ENCODE results near the gene LPP. TPM values are rescaled to one million over a fixed set of nuclear protein-coding genes. Genes with fewer than 3 reads are reported as not detected.
A peak's percentile ranks its signal among the peaks of the same experiment; 100 is the strongest.

LPP gene
- total and polyA plus RNA-seq, 10 of the 15 experiments (the other 5 are each of a cell fraction or from before 2014, with no cell fraction given) = under 0.01 to 0.62 (median 0.03) TPM

GRCh38 chr3:188792793-188793192 lies 638.8 kb downstream of the LPP start:
- RAD21 ChIA-PET (ENCODE audit: unreplicated experiment) = no interaction called here
- CTCF ChIA-PET = no interaction called here
- SMC1A ChIA-PET (ENCODE audit: uncharacterized antibody, unreplicated experiment) = no interaction called here

DNA sequence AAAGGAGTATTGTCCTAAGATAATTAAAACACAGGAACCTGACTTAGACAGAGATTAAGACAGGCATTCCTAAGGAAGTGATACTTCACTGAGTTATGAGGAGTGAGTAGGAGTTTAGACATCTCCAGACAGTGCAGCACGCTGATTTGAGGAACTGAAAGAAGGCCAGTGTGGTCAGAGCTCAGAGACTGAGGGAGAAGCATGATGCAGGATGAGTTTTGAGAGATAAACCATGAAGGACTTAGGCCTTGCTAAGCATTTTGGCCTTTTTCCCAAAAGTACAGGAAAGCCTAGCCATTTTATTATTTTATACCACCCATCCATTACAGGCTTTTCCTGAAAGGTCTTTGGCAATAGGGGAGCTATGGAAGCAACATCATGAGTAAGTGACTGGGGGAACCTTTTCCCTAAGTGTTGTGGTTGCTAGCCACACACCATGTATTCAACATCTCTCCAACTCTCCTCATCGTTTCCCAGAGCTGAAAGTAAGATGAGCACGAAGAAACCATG lies 642.2 kb downstream of the LPP start:
- ATAC-seq (peak; percentile 75), FAIRE-seq (no peak), DNase-seq (ENCODE audit: low read depth, low spot score) (no peak)
- Histone ChIP-seq H3K27me3 (replicated peaks in 1 of 2; ENCODE audit: control insufficient read depth in 2 of 2, insufficient read depth in 2 of 2, low read length in 1 of 2) (no peaks in the 10 kb centered on the region), H3K4me2 (ENCODE audit: control insufficient read depth, insufficient read depth) (no peak overlapping the region), H3K9me3 (replicated peaks; ENCODE audit: control insufficient read depth, insufficient read depth, low read length) (no peaks in the 10 kb centered on the region), H3K27ac (ENCODE audit: control insufficient read depth, insufficient read depth) (no peak overlapping the region), H3K79me2 (ENCODE audit: control insufficient read depth, insufficient read depth, low read length) (no peaks in the 10 kb centered on the region), H4K20me1 (ENCODE audit: control insufficient read depth, insufficient read depth) (no peaks in the 10 kb centered on the region), H3K4me3 (no peak overlapping the region), H3K4me1 (ENCODE audit: control insufficient read depth, insufficient read depth, low read length) (no peaks in the 10 kb centered on the region), H3K36me3 (ENCODE audit: control insufficient read depth in 2 of 2, insufficient read depth in 2 of 2, low read length in 1 of 2) (no peaks in the 10 kb centered on the region), H3K9ac (ENCODE audit: control insufficient read depth, insufficient read depth, low read length) (no peak overlapping the region), H2AFZ (ENCODE audit: control insufficient read depth, low read depth, low read length) (no peak overlapping the region)
- in situ Hi-C loops (cut with MboI) (no loop called here), intact Hi-C loops (cut with micrococcal nuclease; ENCODE audit: unreplicated experiment) (no loop called here)
- ChIA-PET SMC1A (ENCODE audit: uncharacterized antibody, unreplicated experiment) (no interaction called here), CTCF (interaction anchor here (1.0 kb wide), 1 partner anchor 1049 kb away, joined by 3 read pairs; no protein-coding TSS in a partner anchor), RAD21 (ENCODE audit: unreplicated experiment) (no interaction called here), POLR2A (no interaction called here)
- WGBS (ENCODE audit: insufficient coverage, insufficient replicate concordance, low lambda C conversion rate, missing lambda C conversion rate) = 31% methylated on average over 3 of the region's 3 CpGs
- BruUV-seq (replicated peaks) = no TSS peak
- TF ChIP-seq JUND (IDR thresholded peaks at IDR 0.05; ENCODE audit: low read depth, low read length) (no peak), SP1 (IDR thresholded peaks at IDR 0.05; ENCODE audit: low read depth, low read length) (no peak), TAF1 (IDR thresholded peaks at IDR 0.05; ENCODE audit: borderline replicate concordance, low read depth, low read length) (no peak), POLR2A (IDR thresholded peaks at IDR 0.05; ENCODE audit: low read depth, low read length) (no peak), IRF5 (IDR thresholded peaks at IDR 0.05; ENCODE audit: borderline replicate concordance) (no peak), PAX8 (IDR thresholded peaks at IDR 0.05) (no peak), SUPT20H (IDR thresholded peaks at IDR 0.05; ENCODE audit: borderline replicate concordance, control insufficient read depth, low read depth, low read length) (no peak), TARDBP (IDR thresholded peaks at IDR 0.05; ENCODE audit: borderline replicate concordance) (no peak)
- TF ChIP-seq, protein P1, sequence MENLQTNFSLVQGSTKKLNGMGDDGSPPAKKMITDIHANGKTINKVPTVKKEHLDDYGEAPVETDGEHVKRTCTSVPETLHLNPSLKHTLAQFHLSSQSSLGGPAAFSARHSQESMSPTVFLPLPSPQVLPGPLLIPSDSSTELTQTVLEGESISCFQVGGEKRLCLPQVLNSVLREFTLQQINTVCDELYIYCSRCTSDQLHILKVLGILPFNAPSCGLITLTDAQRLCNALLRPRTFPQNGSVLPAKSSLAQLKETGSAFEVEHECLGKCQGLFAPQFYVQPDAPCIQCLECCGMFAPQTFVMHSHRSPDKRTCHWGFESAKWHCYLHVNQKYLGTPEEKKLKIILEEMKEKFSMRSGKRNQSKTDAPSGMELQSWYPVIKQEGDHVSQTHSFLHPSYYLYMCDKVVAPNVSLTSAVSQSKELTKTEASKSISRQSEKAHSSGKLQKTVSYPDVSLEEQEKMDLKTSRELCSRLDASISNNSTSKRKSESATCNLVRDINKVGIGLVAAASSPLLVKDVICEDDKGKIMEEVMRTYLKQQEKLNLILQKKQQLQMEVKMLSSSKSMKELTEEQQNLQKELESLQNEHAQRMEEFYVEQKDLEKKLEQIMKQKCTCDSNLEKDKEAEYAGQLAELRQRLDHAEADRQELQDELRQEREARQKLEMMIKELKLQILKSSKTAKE (IDR thresholded peaks at IDR 0.05; ENCODE audit: low read depth, poor library complexity, severe bottlenecking) = no peak

More at GRCh38 chr3:188792793-188793192, 638.8 kb downstream of the LPP start:
- Histone ChIP-seq H3K36me3 (ENCODE audit: control insufficient read depth in 2 of 2, insufficient read depth in 2 of 2, low read length in 1 of 2) (no peaks in the 10 kb centered on the region), H3K9me3 (replicated peaks; ENCODE audit: control insufficient read depth, insufficient read depth, low read length) (no peaks in the 10 kb centered on the region), H4K20me1 (ENCODE audit: control insufficient read depth, insufficient read depth) (no peaks in the 10 kb centered on the region), H3K9ac (ENCODE audit: control insufficient read depth, insufficient read depth, low read length) (no peak overlapping the region), H3K27me3 (replicated peaks in 1 of 2; ENCODE audit: control insufficient read depth in 2 of 2, insufficient read depth in 2 of 2, low read length in 1 of 2) (no peaks in the 10 kb centered on the region), H3K4me2 (ENCODE audit: control insufficient read depth, insufficient read depth) (no peak overlapping the region), H3K4me1 (ENCODE audit: control insufficient read depth, insufficient read depth, low read length) (no peaks in the 10 kb centered on the region), H3K79me2 (ENCODE audit: control insufficient read depth, insufficient read depth, low read length) (no peaks in the 10 kb centered on the region), H2AFZ (ENCODE audit: control insufficient read depth, low read depth, low read length) (no peak overlapping the region), H3K4me3 (no peak overlapping the region), H3K27ac (ENCODE audit: control insufficient read depth, insufficient read depth) (no peak overlapping the region)
- POLR2A ChIA-PET = no interaction called here
- TF ChIP-seq ZNF24 (IDR thresholded peaks at IDR 0.05) (no peak), MTA3 (IDR thresholded peaks at IDR 0.05; ENCODE audit: borderline replicate concordance, low read length) (no peak), MYC (IDR thresholded peaks at IDR 0.05; ENCODE audit: insufficient read depth, insufficient read length, insufficient replicate concordance, low read length, severe bottlenecking) (no peak), FOXK2 (IDR thresholded peaks at IDR 0.05) (no peak)
- TF ChIP-seq, protein P1 (IDR thresholded peaks at IDR 0.05; ENCODE audit: low read depth, poor library complexity, severe bottlenecking) = no peak
- WGBS (ENCODE audit: insufficient coverage, insufficient replicate concordance, low lambda C conversion rate, missing lambda C conversion rate) = 46% methylated on average over 6 of the region's 6 CpGs
- intact Hi-C loops (cut with micrococcal nuclease; ENCODE audit: unreplicated experiment) = no loop called here
- in situ Hi-C loops (cut with MboI) = no loop called here
- no TSS peak for BruUV-seq (replicated peaks)
- no peak for ATAC-seq
- no peak for DNase-seq (ENCODE audit: low read depth, low spot score)
- FAIRE-seq = no peak

All from GM12878 (cell line).